Ovary (tissue), 9 donors: Measurements from ENCODE around the gene ABCA4. TPM values are rescaled to one million over a fixed set of nuclear protein-coding genes. Genes with fewer than 3 reads are reported as not detected.

ENCODE experiments used
- DNase-seq, 5 donors: peaks; one replicate each; pipeline ENCODE4 v3.0.0-alpha.2; 2019 to 2020
- H3K27ac ChIP-seq, 2 donors: fragments of 200-600 bp; one replicate each; pipeline versions ENCODE4 v1.5.1 to v1.8.0; 2019 to 2022
- H3K27me3 ChIP-seq: fragments of 200-600 bp; one replicate; pipeline ENCODE4 v1.8.0; 2022
- H3K36me3 ChIP-seq: fragments of 200-600 bp; sonication (generic); one replicate; pipeline ENCODE4 v1.5.1; 2019
- H3K4me1 ChIP-seq: one replicate; pipeline ENCODE4 v1.8.1; 2013; ENCODE audit warnings: mild to moderate bottlenecking, moderate library complexity; ENCODE audit not compliant: insufficient read depth
- H3K4me3 ChIP-seq: fragments of 200-600 bp; sonication (generic); one replicate; pipeline ENCODE4 v1.5.1; 2017
- H3K9me3 ChIP-seq, 2 donors: fragments of 200-600 bp in 1 of 2; sonication (generic) in 1 of 2; one replicate each; pipeline versions ENCODE4 v1.5.1 to v1.8.1; 2013 to 2019; ENCODE audit warnings: mild to moderate bottlenecking in 1 of 2, moderate library complexity in 1 of 2
- EP300 ChIP-seq: sonication (generic); formaldehyde crosslinking; IDR thresholded peaks from one replicate; pipeline ENCODE4 v1.6.1; 2017; ENCODE audit warnings: antibody characterized with exemption
- POLR2A ChIP-seq: fragments of 450-650 bp; IDR thresholded peaks from one replicate; pipeline ENCODE4 v1.6.1; 2017; ENCODE audit warnings: antibody characterized with exemption, mild to moderate bottlenecking, moderate library complexity
- WGBS, 3 donors: extraction: QIAGEN DNeasy Blood & Tissue Kit in 1 of 3; methylation state at CpG; one replicate each; pipeline versions ENCODE4 v1.1.5 to v1.1.7; 2013 to 2017; 5-methylcytosine and 5-hydroxymethylcytosine counted together
- intact Hi-C, 4 donors: fragments of 100-400 bp; cut with DNase I; formaldehyde crosslinking; loops; one replicate each; pipeline versions ENCODE4 v1.11.0 to v1.15.1; 2022 to 2023
- polyA plus RNA-seq, 2 donors: library from polyadenylated mRNA; stranded (reverse); fragments of 200-250 nt in 1 of 2; fragments of 350-450 nt in 1 of 2; fragmentation: Illumina TruSeq in 1 of 2; extraction: RNeasy Lipid Tissue Mini Kit (QIAGEN cat#74804) in 1 of 2; gene quantifications; one replicate each; pipeline ENCODE4 v1.2.3, GENCODE V29; 2013 to 2014
- total RNA-seq, 7 donors: library from RNA; depleted of rRNA in 2 of 7; stranded (reverse); fragments of >200 nt in 2 of 7; fragmentation: NEBNext Ultra II Directional in 3 of 7; extraction: Animal tissue kit (Norgen Biotek cat#: 25700) in 3 of 7; gene quantifications; one replicate each; pipeline versions ENCODE4 v1.1.0 to v1.2.4, GENCODE V29; 2016 to 2023
- TF ChIP-seq, protein P1 (sequence below), 3 donors: fragments of 450-650 bp in 2 of 3; fragments of 200-600 bp in 1 of 3; IDR thresholded peaks; one replicate each; pipeline versions ENCODE4 v1.5.1 to v1.8.0; 2016 to 2022; ENCODE audit warnings: antibody characterized with exemption in 3 of 3, mild to moderate bottlenecking in 1 of 3
- donor health status: DM: no; HTN: no; CAD: no; lungs with moderate emphysema.
- donor health status: DM: no; HTN: no; CAD: no.
- donor health status: Bipolar disorder and iron deficiency.
- donor health status: DM: yes; HTN: yes; CAD: no.
- donor health status: DM: no; HTN: no; CAD: no.
- donor health status: DM: yes; HTN: yes; CAD: no.

The ABCA4 gene
- total and polyA plus RNA-seq, 9 donors, result 0.12 to 3.1 (median 0.35) TPM

DNA sequence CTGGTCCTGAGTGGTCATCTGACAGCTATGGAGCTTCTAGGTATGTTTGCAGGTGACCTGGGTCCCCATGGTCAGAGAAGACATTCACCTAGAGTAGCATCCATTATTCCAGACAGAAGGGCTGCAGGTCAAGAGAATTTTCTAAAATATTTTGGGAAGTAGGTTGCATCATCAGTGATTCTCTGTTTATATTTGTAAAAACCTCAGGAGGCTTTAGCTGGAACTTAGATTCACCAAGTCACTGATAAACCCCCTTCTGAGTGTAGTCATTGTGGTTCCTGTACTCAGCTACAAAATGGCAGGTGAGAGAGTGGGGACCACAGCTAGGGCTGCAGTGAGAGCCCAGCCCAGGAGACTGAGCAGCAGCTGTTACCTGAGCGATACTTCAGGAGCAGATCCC lies 78.6 kb downstream of the ABCA4 start:
- intact Hi-C loops, result loop anchor here in 3 of 4 donors (5.0 kb wide), 2 partner anchors 290 to 295 kb away; no protein-coding TSS in a partner anchor
- peaks cover 2% of the 10 kb centered on the region for H3K4me1 ChIP-seq
- no peaks in the 10 kb centered on the region for H3K27me3 ChIP-seq
- H3K36me3 ChIP-seq, result no peaks in the 10 kb centered on the region
- H3K4me3 ChIP-seq, result no peak overlapping the region
- 94 to 100% (median 100%) methylated on average over 1 of the region's 1 CpG for WGBS, 3 donors
- TF ChIP-seq, protein P1, sequence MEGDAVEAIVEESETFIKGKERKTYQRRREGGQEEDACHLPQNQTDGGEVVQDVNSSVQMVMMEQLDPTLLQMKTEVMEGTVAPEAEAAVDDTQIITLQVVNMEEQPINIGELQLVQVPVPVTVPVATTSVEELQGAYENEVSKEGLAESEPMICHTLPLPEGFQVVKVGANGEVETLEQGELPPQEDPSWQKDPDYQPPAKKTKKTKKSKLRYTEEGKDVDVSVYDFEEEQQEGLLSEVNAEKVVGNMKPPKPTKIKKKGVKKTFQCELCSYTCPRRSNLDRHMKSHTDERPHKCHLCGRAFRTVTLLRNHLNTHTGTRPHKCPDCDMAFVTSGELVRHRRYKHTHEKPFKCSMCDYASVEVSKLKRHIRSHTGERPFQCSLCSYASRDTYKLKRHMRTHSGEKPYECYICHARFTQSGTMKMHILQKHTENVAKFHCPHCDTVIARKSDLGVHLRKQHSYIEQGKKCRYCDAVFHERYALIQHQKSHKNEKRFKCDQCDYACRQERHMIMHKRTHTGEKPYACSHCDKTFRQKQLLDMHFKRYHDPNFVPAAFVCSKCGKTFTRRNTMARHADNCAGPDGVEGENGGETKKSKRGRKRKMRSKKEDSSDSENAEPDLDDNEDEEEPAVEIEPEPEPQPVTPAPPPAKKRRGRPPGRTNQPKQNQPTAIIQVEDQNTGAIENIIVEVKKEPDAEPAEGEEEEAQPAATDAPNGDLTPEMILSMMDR (IDR thresholded peaks at IDR 0.05), result no peak
- TF ChIP-seq EP300 (no peak), POLR2A (no peak)
- DNase-seq, result no peak
- H3K27ac ChIP-seq, result no peak overlapping the region
- H3K9me3 ChIP-seq, result no peaks in the 10 kb centered on the region

DNA sequence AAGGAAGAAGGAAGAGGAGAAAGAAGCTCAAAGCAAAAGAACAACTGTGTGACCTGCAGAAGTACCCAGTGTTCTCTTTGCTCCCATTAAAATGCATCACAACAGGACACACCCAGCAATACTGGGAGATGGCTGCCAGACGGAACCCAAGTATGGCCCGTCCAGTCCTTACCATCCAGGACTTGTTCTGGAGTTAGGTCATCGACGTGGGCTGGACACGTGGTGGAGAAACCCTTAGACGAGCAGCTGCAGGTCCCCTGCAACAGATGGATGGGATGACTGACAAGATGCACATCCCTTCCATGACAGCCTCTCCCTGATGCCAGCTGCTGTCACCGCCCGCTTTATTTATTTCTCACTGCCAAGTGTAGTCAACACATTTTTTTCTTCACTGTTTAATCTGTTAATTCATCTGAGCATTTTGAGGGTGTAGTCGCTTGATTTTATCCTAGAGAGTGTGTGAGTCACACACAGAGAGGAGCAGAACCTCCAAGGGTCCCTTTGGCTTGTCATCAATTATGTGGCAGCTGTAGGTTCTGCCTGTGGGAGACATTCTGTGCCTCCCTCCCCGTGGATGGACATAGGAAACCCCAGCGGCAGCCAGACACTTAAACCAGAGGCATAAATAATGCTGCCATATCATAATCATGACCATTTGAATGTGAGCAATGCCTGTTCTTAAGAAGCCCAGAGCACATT lies 80.9 kb downstream of the ABCA4 start:
- no peaks in the 10 kb centered on the region for H3K36me3 ChIP-seq
- DNase-seq, result no peak
- intact Hi-C loops, result loop anchor here in 3 of 4 donors (5.0 kb wide), 2 partner anchors 292 to 297 kb away; no protein-coding TSS in a partner anchor
- no peaks in the 10 kb centered on the region for H3K9me3 ChIP-seq
- H3K4me3 ChIP-seq, result no peak overlapping the region
- WGBS, 3 donors, result 80 to 88% (median 81%) methylated on average over 11 of the region's 11 CpGs
- H3K27me3 ChIP-seq, result no peaks in the 10 kb centered on the region
- no peak overlapping the region for H3K27ac ChIP-seq
- TF ChIP-seq EP300 (no peak), POLR2A (no peak)
- TF ChIP-seq, protein P1 (IDR thresholded peaks at IDR 0.05), result no peak
- peaks cover 4% of the 10 kb centered on the region for H3K4me1 ChIP-seq

DNA sequence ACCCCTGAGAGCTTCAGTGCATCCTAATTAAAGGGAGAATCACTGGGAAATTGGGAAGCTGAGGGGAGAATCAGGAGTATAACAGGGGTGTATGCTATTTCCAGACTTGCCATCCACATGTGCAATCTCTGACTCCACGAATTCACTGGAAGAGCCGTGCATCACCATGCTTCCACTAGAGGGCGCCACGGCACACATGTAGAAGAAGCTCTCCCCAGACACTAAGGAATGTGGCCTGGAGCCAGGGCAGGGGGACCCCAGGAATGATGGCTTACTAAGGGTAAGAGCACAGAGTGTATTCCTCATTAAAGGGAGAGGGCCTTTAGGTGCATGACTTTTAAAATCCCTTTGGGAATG lies 81.5 kb downstream of the ABCA4 start:
- intact Hi-C loops, result no loop called here

GRCh38 chr1:94038511-94038910 lies 82.4 kb downstream of the ABCA4 start:
- Histone ChIP-seq H3K36me3 (no peaks in the 10 kb centered on the region), H3K27ac (no peak overlapping the region), H3K27me3 (no peaks in the 10 kb centered on the region), H3K9me3 (no peaks in the 10 kb centered on the region), H3K4me3 (no peak overlapping the region), H3K4me1 (peaks cover 2% of the 10 kb centered on the region)
- DNase-seq, result no peak
- 74 to 82% (median 76%) methylated on average over 3 of the region's 3 CpGs for WGBS, 3 donors
- intact Hi-C loops, result no loop called here
- TF ChIP-seq, protein P1 (IDR thresholded peaks at IDR 0.05), result no peak
- TF ChIP-seq POLR2A, result no peak
- no peak for TF ChIP-seq EP300

More for the DNA sequence above, 81.5 kb downstream of the ABCA4 start:
- peaks cover 3% of the 10 kb centered on the region for H3K4me1 ChIP-seq
- TF ChIP-seq, protein P1 (IDR thresholded peaks at IDR 0.05), result peak in 1 of 3 donors; percentile 35
- TF ChIP-seq EP300, result no peak
- no peak for TF ChIP-seq POLR2A
- DNase-seq, result peak; percentile 53 to 79 (median 70)
- no peaks in the 10 kb centered on the region for H3K27me3 ChIP-seq
- no peaks in the 10 kb centered on the region for H3K36me3 ChIP-seq
- WGBS, 3 donors, result 12 to 20% (median 12%) methylated on average over 4 of the region's 4 CpGs
- H3K4me3 ChIP-seq, result no peak overlapping the region
- H3K9me3 ChIP-seq, result no peaks in the 10 kb centered on the region
- no peak overlapping the region for H3K27ac ChIP-seq
